Subcutaneous adipose tissue (tissue), 4 donors: ENCODE measurements around the gene SERPIND1. TPM values are rescaled to one million over a fixed set of nuclear protein-coding genes. Genes with fewer than 3 reads are reported as not detected.

Source experiments
- CTCF ChIP-seq: fragments of 450-650 bp; IDR thresholded peaks from one replicate; pipeline ENCODE4 v1.5.1; 2016; ENCODE audit warnings: low read depth, mild to moderate bottlenecking, control low read depth, antibody characterized with exemption, moderate library complexity
- total RNA-seq, 4 donors: library from RNA; depleted of rRNA; stranded (reverse); fragments of >200 nt; gene quantifications; one replicate each; pipeline ENCODE4 v1.1.0, GENCODE V29; 2016

The SERPIND1 gene
- total RNA-seq, 4 donors from 2014 or later = 0.22 TPM; not detected in 3

GRCh38 chr22:20762233-20762796 lies 11.6 kb upstream of the SERPIND1 start:
- TF ChIP-seq CTCF = no peak

DNA sequence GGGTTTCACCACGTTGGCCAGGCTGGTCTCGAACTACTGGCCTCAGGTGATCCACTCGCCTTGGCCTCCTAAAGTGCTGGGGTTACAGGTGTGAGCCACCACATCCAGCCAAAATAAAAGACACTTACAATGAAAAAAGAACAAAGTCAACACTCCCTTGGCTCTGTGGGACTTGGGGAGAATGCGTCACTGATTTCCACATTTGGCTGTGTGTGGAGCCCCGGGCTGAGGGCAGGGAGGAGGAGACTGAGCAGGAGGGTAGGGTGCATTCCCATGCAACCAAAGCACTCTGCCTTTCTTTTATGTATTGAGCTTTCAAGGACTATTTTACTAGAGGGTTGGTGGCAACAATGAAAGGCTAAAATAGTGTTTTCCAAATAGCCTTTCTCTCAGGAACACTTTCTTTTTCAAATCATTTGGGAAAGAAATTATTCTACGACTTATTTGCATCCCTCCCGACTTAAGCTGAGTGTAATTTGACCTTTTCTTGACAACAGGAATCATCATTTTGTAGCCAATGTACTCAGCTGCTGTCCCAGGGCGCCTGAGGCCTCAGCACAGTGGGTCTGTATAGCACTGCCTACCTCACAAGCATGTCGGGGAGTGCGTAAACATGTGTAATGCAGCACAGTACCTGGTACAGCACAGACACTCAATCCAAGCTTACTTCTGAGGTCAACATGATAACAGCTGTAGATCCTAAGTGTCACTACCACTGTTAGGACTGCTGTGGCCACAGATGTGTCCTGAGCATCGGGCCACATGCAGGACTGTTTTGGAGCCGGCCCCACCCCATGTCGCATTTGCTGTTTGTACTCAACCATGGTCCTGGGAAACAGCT lies 10.1 kb upstream of the SERPIND1 start:
- TF ChIP-seq CTCF = no peak

- no peak for TF ChIP-seq CTCF
Observed at GRCh38 chr22:20764471-20764720, 9.5 kb upstream of the SERPIND1 start.

- no peak for TF ChIP-seq CTCF
Observed at GRCh38 chr22:20764729-20765128, 9.2 kb upstream of the SERPIND1 start.

- TF ChIP-seq CTCF = no peak
Observed at GRCh38 chr22:20765938-20766337, 8.0 kb upstream of the SERPIND1 start.

- TF ChIP-seq CTCF = no peak
Observed at GRCh38 chr22:20766530-20766929, 7.4 kb upstream of the SERPIND1 start.

DNA sequence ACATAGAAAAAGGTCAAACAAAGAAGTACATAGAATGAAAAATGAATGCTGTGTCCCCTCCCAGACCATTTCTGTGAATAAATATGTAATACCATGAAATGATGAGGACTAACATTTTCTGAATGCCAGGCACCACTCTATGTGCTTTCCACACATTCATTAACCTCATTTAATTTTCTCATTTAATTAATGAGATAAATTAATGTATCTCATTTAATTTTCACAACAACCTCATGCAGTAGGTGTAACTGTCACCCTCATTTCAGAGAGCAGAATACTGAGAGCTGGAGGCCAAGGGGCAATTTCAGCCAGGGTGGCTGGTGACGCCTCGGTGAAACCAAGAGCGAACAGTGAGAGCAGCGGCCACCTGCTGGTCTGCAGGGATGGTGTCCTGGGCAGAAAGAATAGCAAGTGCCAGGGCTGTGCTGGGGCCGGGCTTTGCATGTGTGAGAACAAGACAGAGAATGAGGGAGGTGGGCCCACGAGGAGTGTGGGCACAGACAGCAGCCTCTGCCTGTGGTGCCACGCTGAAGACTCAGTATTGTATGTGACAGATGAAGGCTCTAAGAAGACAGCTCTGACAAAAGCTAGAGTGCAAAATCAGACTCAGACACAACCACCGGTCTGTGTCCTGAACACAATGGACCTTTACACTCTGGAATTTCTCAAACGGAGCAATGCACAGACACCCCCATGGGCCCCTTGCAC lies 1.8 kb upstream of the SERPIND1 start:
- no peak for TF ChIP-seq CTCF
